Naive thymus-derived CD8-positive, alpha-beta T cell (primary cell): Measurements from ENCODE around the gene SPATS2L. TPM values are rescaled to one million over a fixed set of nuclear protein-coding genes. Genes with fewer than 3 reads are reported as not detected.

ENCODE experiments used
- ATAC-seq, 2 donors: fragments of 150-1000 bp; cut with Tn5 transposase in 1 of 2; sonication (Bioruptor Pico), chemical (Tn5 transposase) in 1 of 2; 1 replicate in 1 of 2; 2 replicates in 1 of 2; pipeline ENCODE4 v1.10.0; 2021; ENCODE audit warnings: mild to moderate bottlenecking in 2 of 2, moderate library complexity in 2 of 2
- POLR2A ChIA-PET: fragments of 350-600 bp; sonication (Branson Sonifier 250); formaldehyde crosslinking; loops from one replicate; lab custom pipeline; 2021; ENCODE audit warnings: antibody characterized with exemption; lab: Charles Lee
- DNase-seq, 10 donors: peaks; one replicate each; pipeline versions ENCODE4 v3.0.0 to v3.0.0-alpha.2; 2020 to 2022
- H3K27ac Mint-ChIP-seq, 10 donors: one replicate each; pipeline ENCODE4 v1.8.0; 2020 to 2022; ENCODE audit warnings: mild to moderate bottlenecking in 10 of 10, mixed read lengths in 10 of 10, moderate library complexity in 4 of 10, inconsistent platforms in 1 of 10
- H3K27me3 Mint-ChIP-seq, 5 donors: one replicate each; pipeline ENCODE4 v1.8.0; 2021 to 2022; ENCODE audit warnings: mixed read lengths in 5 of 5
- H3K36me3 Mint-ChIP-seq, 3 donors: one replicate each; pipeline ENCODE4 v1.8.0; 2020 to 2022; ENCODE audit warnings: mixed read lengths in 3 of 3, mild to moderate bottlenecking in 2 of 3, inconsistent platforms in 1 of 3
- H3K4me1 Mint-ChIP-seq, 4 donors: one replicate each; pipeline ENCODE4 v1.8.0; 2021 to 2022; ENCODE audit warnings: mixed read lengths in 4 of 4
- H3K4me3 Mint-ChIP-seq, 10 donors: one replicate each; pipeline ENCODE4 v1.8.0; 2020 to 2022; ENCODE audit warnings: mild to moderate bottlenecking in 10 of 10, mixed read lengths in 10 of 10, moderate library complexity in 6 of 10, inconsistent platforms in 1 of 10
- H3K9me3 Mint-ChIP-seq, 9 donors: one replicate each; pipeline ENCODE4 v1.8.0; 2020 to 2022; ENCODE audit warnings: mixed read lengths in 9 of 9, mild to moderate bottlenecking in 3 of 9, inconsistent platforms in 1 of 9, moderate library complexity in 1 of 9
- polyA plus RNA-seq, 3 donors: library from polyadenylated mRNA; unstranded; fragments of 300-500 nt; fragmentation: Illumina TruSeq; gene quantifications; one replicate each; pipeline ENCODE4 v1.2.3, GENCODE V29; 2021
- total RNA-seq, 8 experiments: library from RNA in 2 of 8; stranded (reverse) in 2 of 8; gene quantifications; one replicate each; pipeline ENCODE4 v1.2.3 and lab custom pipeline; 2021 to 2026

SPATS2L gene
- total and polyA plus RNA-seq, 5 experiments from 2014 or later: 0.97 to 2.6 (median 1.4) TPM

- no peak for ATAC-seq
- H3K4me1 Mint-ChIP-seq: peaks cover 0 to 2% (median 0%) of the 10 kb centered on the region in 4 donors
- DNase-seq: no peak
Measured at GRCh38 chr2:200274116-200275075, 32.1 kb upstream of the SPATS2L start.

GRCh38 chr2:200275295-200276013, 31.0 kb upstream of the SPATS2L start:
- no peak for ATAC-seq
- Mint-ChIP-seq H3K27ac (no peak overlapping the region), H3K4me1 (peaks cover 0 to 2% (median 0%) of the 10 kb centered on the region in 4 donors), H3K36me3 (no peaks in the 10 kb centered on the region), H3K4me3 (no peak overlapping the region), H3K27me3 (peaks cover 0 to 24% (median 7%) of the 10 kb centered on the region in 5 donors), H3K9me3 (no peaks in the 10 kb centered on the region)
- DNase-seq: no peak
- POLR2A ChIA-PET: no interaction called here

More at GRCh38 chr2:200274116-200275075, 32.1 kb upstream of the SPATS2L start:
- POLR2A ChIA-PET: no interaction called here
- no peaks in the 10 kb centered on the region for H3K9me3 Mint-ChIP-seq
- no peaks in the 10 kb centered on the region for H3K36me3 Mint-ChIP-seq
- H3K27me3 Mint-ChIP-seq: peaks cover 0 to 24% (median 7%) of the 10 kb centered on the region in 5 donors
- no peak overlapping the region for H3K27ac Mint-ChIP-seq
- no peak overlapping the region for H3K4me3 Mint-ChIP-seq

GRCh38 chr2:200276472-200276871, 30.0 kb upstream of the SPATS2L start:
- H3K27me3 Mint-ChIP-seq: peaks cover 0 to 24% (median 7%) of the 10 kb centered on the region in 5 donors
- H3K36me3 Mint-ChIP-seq: no peaks in the 10 kb centered on the region
- DNase-seq (no peak), ATAC-seq (no peak)
- no peak overlapping the region for H3K4me3 Mint-ChIP-seq
- POLR2A ChIA-PET: no interaction called here
- H3K27ac Mint-ChIP-seq: no peak overlapping the region
- H3K9me3 Mint-ChIP-seq: no peaks in the 10 kb centered on the region
- peaks cover 0 to 2% (median 0%) of the 10 kb centered on the region in 4 donors for H3K4me1 Mint-ChIP-seq

- no peak for DNase-seq
- ATAC-seq: no peak
- Mint-ChIP-seq H3K9me3 (no peaks in the 10 kb centered on the region), H3K27me3 (peaks cover 9 to 46% (median 16%) of the 10 kb centered on the region in 5 donors), H3K36me3 (no peaks in the 10 kb centered on the region), H3K4me3 (no peak overlapping the region), H3K27ac (no peak overlapping the region), H3K4me1 (peaks cover 0 to 2% (median 0%) of the 10 kb centered on the region in 4 donors)
- POLR2A ChIA-PET: no interaction called here
Measured at GRCh38 chr2:200278694-200279316, 27.7 kb upstream of the SPATS2L start.

GRCh38 chr2:200279857-200280256, 26.6 kb upstream of the SPATS2L start:
- no peak for ATAC-seq
- H3K36me3 Mint-ChIP-seq: peaks cover 0 to 7% (median 0%) of the 10 kb centered on the region in 3 donors
- no peak overlapping the region for H3K27ac Mint-ChIP-seq
- peaks cover 0 to 2% (median 0%) of the 10 kb centered on the region in 9 donors for H3K9me3 Mint-ChIP-seq
- no peak overlapping the region for H3K4me3 Mint-ChIP-seq
- H3K4me1 Mint-ChIP-seq: peaks cover 0 to 2% (median 0%) of the 10 kb centered on the region in 4 donors
- DNase-seq: no peak
- peaks cover 10 to 55% (median 19%) of the 10 kb centered on the region in 5 donors for H3K27me3 Mint-ChIP-seq
- POLR2A ChIA-PET: no interaction called here

GRCh38 chr2:200286578-200286977, 19.9 kb upstream of the SPATS2L start:
- no peak overlapping the region for H3K4me3 Mint-ChIP-seq
- POLR2A ChIA-PET: no interaction called here
- DNase-seq: no peak
- peaks cover 16 to 69% (median 18%) of the 10 kb centered on the region in 5 donors for H3K27me3 Mint-ChIP-seq
- H3K4me1 Mint-ChIP-seq: no peaks in the 10 kb centered on the region
- H3K9me3 Mint-ChIP-seq: peaks cover 0 to 26% (median 7%) of the 10 kb centered on the region in 9 donors
- ATAC-seq: no peak
- H3K27ac Mint-ChIP-seq: no peak overlapping the region
- H3K36me3 Mint-ChIP-seq: peaks cover 0 to 17% (median 0%) of the 10 kb centered on the region in 3 donors

- Mint-ChIP-seq H3K27me3 (peaks cover 9 to 48% (median 11%) of the 10 kb centered on the region in 5 donors), H3K4me3 (no peak overlapping the region), H3K27ac (no peak overlapping the region), H3K4me1 (no peaks in the 10 kb centered on the region), H3K36me3 (peaks cover 0 to 17% (median 0%) of the 10 kb centered on the region in 3 donors), H3K9me3 (peaks cover 0 to 26% (median 7%) of the 10 kb centered on the region in 9 donors)
- ATAC-seq: no peak
- no peak for DNase-seq
- POLR2A ChIA-PET: no interaction called here
Measured at GRCh38 chr2:200288670-200289429, 17.6 kb upstream of the SPATS2L start.

GRCh38 chr2:200296118-200296517, 10.4 kb upstream of the SPATS2L start:
- Mint-ChIP-seq H3K4me3 (no peak overlapping the region), H3K27ac (no peak overlapping the region), H3K4me1 (peaks cover 0 to 3% (median 0%) of the 10 kb centered on the region in 4 donors), H3K27me3 (peaks cover 0 to 4% (median 0%) of the 10 kb centered on the region in 5 donors), H3K36me3 (no peaks in the 10 kb centered on the region), H3K9me3 (no peaks in the 10 kb centered on the region)
- ATAC-seq (no peak), DNase-seq (no peak)
- POLR2A ChIA-PET: no interaction called here

- ATAC-seq (no peak), DNase-seq (no peak)
- H3K36me3 Mint-ChIP-seq: no peaks in the 10 kb centered on the region
- no peak overlapping the region for H3K27ac Mint-ChIP-seq
- peaks cover 0 to 3% (median 0%) of the 10 kb centered on the region in 4 donors for H3K4me1 Mint-ChIP-seq
- H3K27me3 Mint-ChIP-seq: peaks cover 0 to 4% (median 2%) of the 10 kb centered on the region in 5 donors
- no peaks in the 10 kb centered on the region for H3K9me3 Mint-ChIP-seq
- H3K4me3 Mint-ChIP-seq: no peak overlapping the region
- POLR2A ChIA-PET: no interaction called here
Measured at GRCh38 chr2:200297100-200297499, 9.4 kb upstream of the SPATS2L start.

- Mint-ChIP-seq H3K36me3 (no peaks in the 10 kb centered on the region), H3K27me3 (peaks cover 0 to 11% (median 4%) of the 10 kb centered on the region in 5 donors), H3K27ac (no peak overlapping the region), H3K4me1 (peaks cover 0 to 3% (median 0%) of the 10 kb centered on the region in 4 donors), H3K4me3 (no peak overlapping the region), H3K9me3 (no peaks in the 10 kb centered on the region)
- no peak for DNase-seq
- POLR2A ChIA-PET: no interaction called here
- ATAC-seq: no peak
Measured at GRCh38 chr2:200297989-200298388, 8.5 kb upstream of the SPATS2L start.

GRCh38 chr2:200298816-200299215, 7.7 kb upstream of the SPATS2L start:
- DNase-seq: no peak
- Mint-ChIP-seq H3K27ac (no peak overlapping the region), H3K4me3 (no peak overlapping the region), H3K36me3 (no peaks in the 10 kb centered on the region), H3K9me3 (no peaks in the 10 kb centered on the region), H3K27me3 (peaks cover 0 to 15% (median 4%) of the 10 kb centered on the region in 5 donors), H3K4me1 (peaks cover 0 to 3% (median 0%) of the 10 kb centered on the region in 4 donors)
- no peak for ATAC-seq
- POLR2A ChIA-PET: interaction anchor here (0.6 kb wide), 1 partner anchor 638 kb away, joined by 3 read pairs; no protein-coding TSS in a partner anchor

GRCh38 chr2:200300065-200300464, 6.4 kb upstream of the SPATS2L start:
- Mint-ChIP-seq H3K36me3 (no peaks in the 10 kb centered on the region), H3K9me3 (no peaks in the 10 kb centered on the region), H3K4me3 (no peak overlapping the region), H3K27me3 (peaks cover 0 to 15% (median 4%) of the 10 kb centered on the region in 5 donors), H3K4me1 (peaks cover 0 to 3% (median 0%) of the 10 kb centered on the region in 4 donors), H3K27ac (no peak overlapping the region)
- DNase-seq (no peak), ATAC-seq (no peak)
- POLR2A ChIA-PET: no interaction called here
